Dermis microvascular lymphatic vessel endothelial cell (primary cell): ENCODE results near the gene PCDHA6. TPM values are rescaled to one million over a fixed set of nuclear protein-coding genes. Genes with fewer than 3 reads are reported as not detected.
A peak's percentile ranks its signal among the peaks of the same experiment; 100 is the strongest.
"Not testable (repeated sequence)": the region's sequence is repeated elsewhere in the genome, so short reads cannot be mapped to it uniquely, and the experiment has no call there.

ENCODE experiments used
- DNase-seq, 2 donors: peaks; one replicate each; pipeline versions ENCODE4 v3.0.0 to v3.0.0-alpha.2; 2010; ENCODE audit warnings: low read depth in 2 of 2
- total RNA-seq: library from RNA; depleted of rRNA; stranded (reverse); fragments of >200 nt; gene quantifications from 2 replicates; pipeline ENCODE4 v1.2.1, GENCODE V29; 2014

The PCDHA6 gene
- total RNA-seq, 1 donor from 2014 or later = not detected

GRCh38 chr5:140857177-140857986 lies 29.6 kb downstream of the PCDHA6 start:
- DNase-seq = no peak

GRCh38 chr5:140857987-140858240 lies 30.2 kb downstream of the PCDHA6 start:
- no peak for DNase-seq

- DNase-seq = no peak
Measured at GRCh38 chr5:140862441-140863295, 34.9 kb downstream of the PCDHA6 start.

GRCh38 chr5:140868721-140869554 lies 41.2 kb downstream of the PCDHA6 start, which contains the start of gene PCDHA11:
PCDHA11 (plus strand) TSS chr5:140868957; CDS start chr5:140869104, 147 bp downstream.
- DNase-seq = peak in 1 of 2 donors; percentile 4

DNA sequence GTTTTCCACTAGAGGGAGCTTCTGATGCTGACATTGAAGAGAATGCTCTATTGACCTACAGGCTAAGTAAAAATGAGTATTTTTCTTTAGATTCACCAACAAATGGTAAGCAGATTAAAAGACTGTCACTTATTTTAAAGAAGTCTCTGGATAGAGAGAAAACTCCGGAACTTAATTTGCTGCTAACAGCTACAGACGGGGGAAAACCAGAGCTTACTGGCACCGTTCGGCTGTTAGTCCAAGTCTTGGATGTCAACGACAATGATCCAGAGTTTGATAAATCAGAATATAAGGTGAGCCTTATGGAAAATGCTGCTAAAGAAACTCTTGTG lies 41.8 kb downstream of the PCDHA6 start:
- no peak for DNase-seq

GRCh38 chr5:140870221-140871201 lies 42.8 kb downstream of the PCDHA6 start:
- DNase-seq = no peak

- DNase-seq = no peak
Measured at GRCh38 chr5:140875085-140876065, 47.6 kb downstream of the PCDHA6 start, which contains the start of gene PCDHA12. PCDHA12 (plus strand) TSS chr5:140875308; CDS start chr5:140875473, 165 bp downstream.

- DNase-seq = not testable (repeated sequence)
Measured at GRCh38 chr5:140876541-140877261, 48.9 kb downstream of the PCDHA6 start.

DNA sequence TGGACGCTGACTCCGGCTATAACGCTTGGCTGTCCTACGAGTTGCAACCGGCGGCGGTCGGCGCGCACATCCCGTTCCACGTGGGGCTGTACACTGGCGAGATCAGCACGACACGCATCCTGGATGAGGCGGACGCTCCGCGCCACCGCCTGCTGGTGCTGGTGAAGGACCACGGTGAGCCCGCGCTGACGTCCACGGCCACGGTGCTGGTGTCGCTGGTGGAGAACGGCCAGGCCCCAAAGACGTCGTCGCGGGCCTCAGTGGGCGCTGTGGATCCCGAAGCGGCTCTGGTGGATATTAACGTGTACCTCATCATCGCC lies 49.5 kb downstream of the PCDHA6 start:
- DNase-seq = no peak

Other genes with a start within 250 kb of the PCDHA6 start
- 1.9 and 10.7 TPM in 2 replicates for gene CD14, start 194.8 kb upstream of the PCDHA6 start, total RNA-seq
- gene TMCO6, start 188.5 kb upstream of the PCDHA6 start, total RNA-seq = 8.5 and 12.4 TPM in 2 replicates
- 60.2 and 70.5 TPM in 2 replicates for gene NDUFA2, start 180.3 kb upstream of the PCDHA6 start, total RNA-seq
- 51.1 and 51.2 TPM in 2 replicates for gene IK, start 180.1 kb upstream of the PCDHA6 start, total RNA-seq
- gene WDR55, start 163.1 kb upstream of the PCDHA6 start, total RNA-seq = 24.6 and 31.7 TPM in 2 replicates
- gene DND1, start 154.4 kb upstream of the PCDHA6 start, total RNA-seq = 0.13 TPM in 2 replicates
- 46.0 and 48.0 TPM in 2 replicates for gene HARS1, start 136.6 kb upstream of the PCDHA6 start, total RNA-seq
- gene HARS2, start 136.5 kb upstream of the PCDHA6 start, total RNA-seq = 23.3 and 23.6 TPM in 2 replicates
- 30.3 and 33.4 TPM in 2 replicates for gene ZMAT2, start 127.5 kb upstream of the PCDHA6 start, total RNA-seq
- gene PCDHA1, start 41.8 kb upstream of the PCDHA6 start, total RNA-seq = under 0.01 TPM in 1 of 2 replicates, not detected in the other
- gene PCDHA2, start 33.1 kb upstream of the PCDHA6 start, total RNA-seq = under 0.01 TPM in 1 of 2 replicates, not detected in the other
- 0.13 and 0.25 TPM in 2 replicates for gene PCDHA3, start 26.9 kb upstream of the PCDHA6 start, total RNA-seq
- under 0.01 and 0.25 TPM in 2 replicates for gene PCDHA4, start 20.9 kb upstream of the PCDHA6 start, total RNA-seq
- under 0.01 TPM in 2 replicates for gene PCDHA5, start 6.3 kb upstream of the PCDHA6 start, total RNA-seq
- 0.13 and 0.38 TPM in 2 replicates for gene PCDHA7, start 6.3 kb downstream of the PCDHA6 start, total RNA-seq
- 0.13 TPM in 1 of 2 replicates, not detected in the other for gene PCDHA8, start 13.2 kb downstream of the PCDHA6 start, total RNA-seq
- under 0.01 TPM in 2 replicates for gene PCDHA9, start 20.4 kb downstream of the PCDHA6 start, total RNA-seq
- gene PCDHA10, start 27.9 kb downstream of the PCDHA6 start, total RNA-seq = under 0.01 and 0.13 TPM in 2 replicates
- gene PCDHA11, start 41.0 kb downstream of the PCDHA6 start, total RNA-seq = under 0.01 TPM in 1 of 2 replicates, not detected in the other
- under 0.01 TPM in 1 of 2 replicates, not detected in the other for gene PCDHA12, start 47.3 kb downstream of the PCDHA6 start, total RNA-seq
- gene PCDHA13, start 54.2 kb downstream of the PCDHA6 start, total RNA-seq = under 0.01 TPM in 2 replicates
- gene PCDHAC1, start 98.3 kb downstream of the PCDHA6 start, total RNA-seq = 0.13 TPM in 1 of 2 replicates, not detected in the other
- 0.13 TPM in 2 replicates for gene PCDHAC2, start 138.5 kb downstream of the PCDHA6 start, total RNA-seq
- not detected in 2 replicates for gene PCDHB1, start 223.4 kb downstream of the PCDHA6 start, total RNA-seq